Upper lobe of left lung (tissue), 6 donors: ENCODE results near the gene LZTS3. TPM values are rescaled to one million over a fixed set of nuclear protein-coding genes. Genes with fewer than 3 reads are reported as not detected.

Source experiments
- ATAC-seq, 2 donors: fragments of 200-7000 bp; cut with Tn5 transposase; one replicate each; pipeline ENCODE4 v1.9.1; 2022; ENCODE audit warnings: mild to moderate bottlenecking in 2 of 2, moderate library complexity in 2 of 2; ENCODE audit not compliant: low FRiP score in 2 of 2
- DNase-seq, 2 donors: peaks; one replicate each; pipeline ENCODE4 v3.0.0-alpha.2; 2019 to 2020
- H3K27ac ChIP-seq, 4 donors: fragments of 200-600 bp; sonication (generic); one replicate each; pipeline ENCODE4 v1.5.1; 2016 to 2019
- H3K27me3 ChIP-seq, 4 donors: fragments of 200-600 bp; sonication (generic); one replicate each; pipeline ENCODE4 v1.5.1; 2017 to 2019
- H3K36me3 ChIP-seq, 4 donors: fragments of 200-600 bp; sonication (generic); one replicate each; pipeline ENCODE4 v1.5.1; 2016 to 2019
- H3K4me1 ChIP-seq, 4 donors: fragments of 200-600 bp; sonication (generic); one replicate each; pipeline ENCODE4 v1.5.1; 2018 to 2019
- H3K4me3 ChIP-seq, 4 donors: fragments of 200-600 bp; sonication (generic); one replicate each; pipeline ENCODE4 v1.5.1; 2017 to 2019; ENCODE audit warnings: mild to moderate bottlenecking in 2 of 4, moderate library complexity in 1 of 4
- H3K9me3 ChIP-seq, 4 donors: fragments of 200-600 bp; sonication (generic); one replicate each; pipeline ENCODE4 v1.5.1; 2018 to 2019
- EP300 ChIP-seq, 4 donors: sonication (generic); formaldehyde crosslinking; IDR thresholded peaks; one replicate each; pipeline ENCODE4 v1.5.1; 2017; ENCODE audit warnings: antibody characterized with exemption in 4 of 4, control low read depth in 2 of 4
- POLR2A ChIP-seq, 4 donors: fragments of 450-650 bp; IDR thresholded peaks; one replicate each; pipeline ENCODE4 v1.5.1; 2016 to 2017; ENCODE audit warnings: antibody characterized with exemption in 4 of 4, mild to moderate bottlenecking in 2 of 4
- POLR2AphosphoS5 ChIP-seq, 2 donors: sonication (generic); formaldehyde crosslinking; IDR thresholded peaks; one replicate each; pipeline ENCODE4 v1.5.1; 2017; ENCODE audit warnings: antibody characterized with exemption in 2 of 2
- WGBS, 2 donors: methylation state at CpG; one replicate each; pipeline ENCODE4 v1.1.5; 2017 to 2018; 5-methylcytosine and 5-hydroxymethylcytosine counted together
- total RNA-seq, 6 donors: library from RNA; depleted of rRNA in 4 of 6; stranded (reverse); fragments of >200 nt in 4 of 6; gene quantifications; one replicate each; pipeline versions ENCODE4 v1.1.0 to v1.2.1, GENCODE V29; 2016 to 2021
- TF ChIP-seq, protein P1 (sequence below), 6 experiments: fragments of 450-650 bp in 4 of 6; fragments of 200-600 bp in 2 of 6; sonication (generic) in 2 of 6; IDR thresholded peaks; one replicate each; pipeline ENCODE4 v1.5.1; 2016 to 2019; ENCODE audit warnings: antibody characterized with exemption in 6 of 6
- donor health status: DM: no; HTN: no; CAD: no; lungs with moderate emphysema.
- donor health status: DM: no; HTN: yes; CAD: no; lungs with severe emphysema.

The LZTS3 gene
- total RNA-seq, 6 donors from 2014 or later, result 19.1 to 52.2 (median 31.1) TPM

DNA sequence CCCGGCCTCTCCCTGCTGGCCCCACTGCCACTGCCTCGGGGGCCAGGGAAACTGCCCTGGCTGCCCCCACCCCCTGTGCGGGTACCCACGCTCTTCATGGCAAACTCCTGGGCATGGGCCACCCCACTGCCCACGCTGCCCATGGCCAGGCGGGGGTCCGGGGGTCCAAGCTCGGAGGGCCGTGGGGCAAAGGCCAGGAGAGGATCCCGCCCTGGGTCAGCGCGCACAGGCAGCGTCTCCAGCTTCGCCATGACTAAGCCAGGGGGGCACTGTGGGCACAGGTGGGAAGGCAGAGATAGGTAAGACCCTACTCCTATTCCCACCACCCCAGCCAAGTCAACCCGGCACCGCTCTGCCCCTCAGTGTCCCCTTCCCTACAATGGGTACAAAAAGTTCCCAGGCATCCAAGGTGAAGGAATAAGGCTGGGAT lies 6.4 kb downstream of the LZTS3 start:
- peaks cover 0 to 14% (median 8%) of the 10 kb centered on the region in 4 donors for H3K4me1 ChIP-seq
- H3K4me3 ChIP-seq, result peak overlapping the region in 1 of 4 donors; percentile 50
- no peaks in the 10 kb centered on the region for H3K9me3 ChIP-seq
- peaks cover 0 to 9% (median 2%) of the 10 kb centered on the region in 4 donors for H3K27me3 ChIP-seq
- peaks cover 0 to 9% (median 0%) of the 10 kb centered on the region in 4 donors for H3K36me3 ChIP-seq
- no peak for TF ChIP-seq EP300 (IDR thresholded peaks at IDR 0.05)
- no peak for TF ChIP-seq POLR2AphosphoS5 (IDR thresholded peaks at IDR 0.05)
- TF ChIP-seq, protein P1, sequence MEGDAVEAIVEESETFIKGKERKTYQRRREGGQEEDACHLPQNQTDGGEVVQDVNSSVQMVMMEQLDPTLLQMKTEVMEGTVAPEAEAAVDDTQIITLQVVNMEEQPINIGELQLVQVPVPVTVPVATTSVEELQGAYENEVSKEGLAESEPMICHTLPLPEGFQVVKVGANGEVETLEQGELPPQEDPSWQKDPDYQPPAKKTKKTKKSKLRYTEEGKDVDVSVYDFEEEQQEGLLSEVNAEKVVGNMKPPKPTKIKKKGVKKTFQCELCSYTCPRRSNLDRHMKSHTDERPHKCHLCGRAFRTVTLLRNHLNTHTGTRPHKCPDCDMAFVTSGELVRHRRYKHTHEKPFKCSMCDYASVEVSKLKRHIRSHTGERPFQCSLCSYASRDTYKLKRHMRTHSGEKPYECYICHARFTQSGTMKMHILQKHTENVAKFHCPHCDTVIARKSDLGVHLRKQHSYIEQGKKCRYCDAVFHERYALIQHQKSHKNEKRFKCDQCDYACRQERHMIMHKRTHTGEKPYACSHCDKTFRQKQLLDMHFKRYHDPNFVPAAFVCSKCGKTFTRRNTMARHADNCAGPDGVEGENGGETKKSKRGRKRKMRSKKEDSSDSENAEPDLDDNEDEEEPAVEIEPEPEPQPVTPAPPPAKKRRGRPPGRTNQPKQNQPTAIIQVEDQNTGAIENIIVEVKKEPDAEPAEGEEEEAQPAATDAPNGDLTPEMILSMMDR (IDR thresholded peaks at IDR 0.05), result no peak
- no peak for TF ChIP-seq POLR2A (IDR thresholded peaks at IDR 0.05)
- WGBS, 2 donors, result 96 to 99% methylated on average over 8 to 16 of the region's 16 CpGs
- H3K27ac ChIP-seq, result no peak overlapping the region
- ATAC-seq (no peak), DNase-seq (peak in 1 of 2 donors; percentile 69)

DNA sequence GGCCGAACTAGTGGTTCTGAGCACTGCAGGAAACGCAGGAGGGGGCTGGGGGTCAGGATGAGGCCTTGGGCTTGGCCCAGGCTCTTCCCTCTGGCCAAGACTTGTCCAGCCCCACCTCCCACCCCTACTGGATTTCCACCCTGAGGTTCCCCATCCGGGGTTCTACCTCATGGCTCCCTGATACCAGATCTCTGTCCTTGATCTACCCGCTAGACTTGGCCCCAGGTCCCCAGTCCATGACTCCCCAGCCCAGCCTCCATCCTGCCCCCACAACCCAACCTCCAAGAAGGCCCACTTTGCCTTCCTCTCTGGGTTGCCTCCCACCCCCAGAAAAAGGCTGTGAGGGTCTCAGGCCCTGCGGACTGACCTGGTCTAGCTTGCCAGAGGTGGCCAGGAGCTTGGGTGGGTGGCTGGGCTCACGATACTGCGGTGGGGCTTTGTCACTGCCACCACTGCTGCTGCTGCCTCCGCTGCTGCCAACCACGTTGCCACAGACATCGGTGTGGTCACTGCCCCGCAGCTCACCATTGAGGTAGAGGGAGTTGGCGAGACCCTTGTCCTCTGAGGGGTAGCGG lies 6.9 kb downstream of the LZTS3 start:
- Histone ChIP-seq H3K27me3 (peaks cover 0 to 9% (median 2%) of the 10 kb centered on the region in 4 donors), H3K4me1 (peaks cover 0 to 14% (median 8%) of the 10 kb centered on the region in 4 donors), H3K9me3 (no peaks in the 10 kb centered on the region), H3K27ac (no peak overlapping the region), H3K36me3 (peaks cover 0 to 9% (median 0%) of the 10 kb centered on the region in 4 donors), H3K4me3 (no peak overlapping the region)
- DNase-seq (no peak), ATAC-seq (no peak)
- TF ChIP-seq POLR2A (IDR thresholded peaks at IDR 0.05), result no peak
- TF ChIP-seq, protein P1 (IDR thresholded peaks at IDR 0.05), result no peak
- TF ChIP-seq POLR2AphosphoS5 (IDR thresholded peaks at IDR 0.05), result no peak
- TF ChIP-seq EP300 (IDR thresholded peaks at IDR 0.05), result no peak
- WGBS, 2 donors, result 80 to 87% methylated on average over 7 to 12 of the region's 13 CpGs

DNA sequence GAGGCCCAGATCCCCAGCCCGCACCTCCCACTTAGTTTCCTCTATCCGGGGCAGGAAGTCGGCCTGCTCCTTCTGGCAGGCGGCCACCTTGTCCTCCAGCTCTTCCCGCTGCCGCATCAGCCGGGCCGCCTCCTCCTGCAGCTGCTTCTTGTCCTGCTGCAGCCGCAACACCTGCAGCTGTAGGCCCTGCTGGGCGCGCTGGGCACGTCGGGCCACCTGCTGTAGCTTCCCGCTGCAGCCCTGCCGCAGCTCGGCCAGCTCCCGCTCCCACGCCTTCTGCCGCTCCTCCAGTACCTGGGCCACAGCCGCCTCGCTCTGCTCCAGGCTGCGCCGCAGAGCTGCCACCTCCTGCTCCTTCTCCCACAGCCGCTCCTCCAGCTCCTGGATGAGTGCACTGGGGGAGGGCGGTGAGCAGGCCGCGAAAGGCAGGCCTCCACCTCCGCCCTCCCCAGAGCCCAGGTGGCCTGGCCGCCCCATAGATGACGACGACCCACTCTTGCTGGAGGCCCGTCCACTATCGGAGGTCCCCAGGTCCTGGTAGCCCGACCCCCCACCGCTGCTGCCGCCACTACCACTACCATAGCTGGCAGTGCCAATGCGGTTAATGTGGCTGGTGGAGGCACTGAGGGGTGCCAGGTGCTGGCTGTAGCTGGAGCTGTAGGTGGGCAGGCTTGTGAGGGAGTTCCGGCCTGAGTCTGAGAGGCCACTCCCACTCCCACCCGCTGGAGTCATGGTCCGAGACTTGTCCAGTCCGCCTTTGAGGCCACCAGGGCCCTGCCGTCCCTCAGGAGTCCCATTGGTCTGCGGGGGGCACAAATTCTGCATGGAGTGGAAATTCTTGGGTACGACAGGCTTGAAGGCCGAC lies 7.6 kb downstream of the LZTS3 start:
- peaks cover 0 to 14% (median 8%) of the 10 kb centered on the region in 4 donors for H3K4me1 ChIP-seq
- no peaks in the 10 kb centered on the region for H3K9me3 ChIP-seq
- DNase-seq (peak in 1 of 2 donors; percentile 82), ATAC-seq (no peak)
- WGBS, 2 donors, result 51 to 67% methylated on average over 9 to 40 of the region's 45 CpGs
- H3K4me3 ChIP-seq, result peak overlapping the region in 3 of 4 donors; percentile 2 to 12 (median 4)
- H3K27me3 ChIP-seq, result peaks cover 0 to 9% (median 2%) of the 10 kb centered on the region in 4 donors
- TF ChIP-seq POLR2A (IDR thresholded peaks at IDR 0.05) (no peak), EP300 (IDR thresholded peaks at IDR 0.05) (no peak)
- TF ChIP-seq, protein P1 (IDR thresholded peaks at IDR 0.05), result no peak
- H3K27ac ChIP-seq, result no peak overlapping the region
- peaks cover 0 to 9% (median 0%) of the 10 kb centered on the region in 4 donors for H3K36me3 ChIP-seq

DNA sequence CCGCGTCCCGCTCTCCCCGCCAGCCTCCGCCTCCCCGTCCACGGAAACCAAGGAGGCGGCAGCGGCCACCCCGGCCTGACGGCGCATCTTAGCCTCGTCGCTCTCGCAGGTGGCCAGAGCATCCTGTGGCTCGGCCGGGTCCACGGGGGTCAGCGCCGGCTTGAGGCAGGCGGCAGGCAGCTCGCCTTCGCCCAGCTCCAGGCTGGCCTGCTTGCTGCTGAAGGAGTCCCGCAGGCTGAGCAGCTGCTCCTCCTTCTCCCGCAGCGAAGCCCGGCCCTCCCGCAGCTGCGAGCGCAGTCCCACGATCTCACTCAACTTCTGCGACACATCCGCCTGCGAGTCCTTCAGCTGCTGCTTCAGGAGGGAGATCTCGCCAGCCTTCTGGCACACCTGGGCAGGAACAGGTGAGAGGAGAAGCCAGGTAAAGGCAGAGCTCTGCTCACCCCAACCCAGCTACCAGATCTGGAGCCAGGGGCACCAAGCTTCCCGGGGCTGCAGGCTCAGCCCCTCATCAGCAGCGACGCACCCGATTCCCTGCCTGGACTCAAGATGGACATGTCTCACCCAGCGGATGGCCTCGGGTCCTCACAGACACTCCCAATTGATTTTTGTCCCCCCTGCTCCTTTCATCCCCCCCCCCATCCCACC lies 8.5 kb downstream of the LZTS3 start:
- Histone ChIP-seq H3K4me1 (peaks cover 2 to 18% (median 8%) of the 10 kb centered on the region in 4 donors), H3K4me3 (peak overlapping the region in 3 of 4 donors; percentile 2 to 12 (median 4)), H3K27ac (peak overlapping the region in 1 of 4 donors; percentile 30), H3K27me3 (peaks cover 0 to 9% (median 2%) of the 10 kb centered on the region in 4 donors), H3K36me3 (peaks cover 0 to 9% (median 0%) of the 10 kb centered on the region in 4 donors), H3K9me3 (no peaks in the 10 kb centered on the region)
- DNase-seq, result peak in 1 of 2 donors; percentile 83
- ATAC-seq, result no peak
- 89 to 91% methylated on average over 21 to 40 of the region's 41 CpGs for WGBS, 2 donors
- TF ChIP-seq POLR2AphosphoS5 (IDR thresholded peaks at IDR 0.05) (no peak), EP300 (IDR thresholded peaks at IDR 0.05) (no peak), POLR2A (IDR thresholded peaks at IDR 0.05) (no peak)
- TF ChIP-seq, protein P1 (IDR thresholded peaks at IDR 0.05), result no peak
